ENCODE data around the gene POTEH.
"Not testable (repeated sequence)": the region's sequence is repeated elsewhere in the genome, so short reads cannot be mapped to it uniquely, and the experiment has no call there.

DNA sequence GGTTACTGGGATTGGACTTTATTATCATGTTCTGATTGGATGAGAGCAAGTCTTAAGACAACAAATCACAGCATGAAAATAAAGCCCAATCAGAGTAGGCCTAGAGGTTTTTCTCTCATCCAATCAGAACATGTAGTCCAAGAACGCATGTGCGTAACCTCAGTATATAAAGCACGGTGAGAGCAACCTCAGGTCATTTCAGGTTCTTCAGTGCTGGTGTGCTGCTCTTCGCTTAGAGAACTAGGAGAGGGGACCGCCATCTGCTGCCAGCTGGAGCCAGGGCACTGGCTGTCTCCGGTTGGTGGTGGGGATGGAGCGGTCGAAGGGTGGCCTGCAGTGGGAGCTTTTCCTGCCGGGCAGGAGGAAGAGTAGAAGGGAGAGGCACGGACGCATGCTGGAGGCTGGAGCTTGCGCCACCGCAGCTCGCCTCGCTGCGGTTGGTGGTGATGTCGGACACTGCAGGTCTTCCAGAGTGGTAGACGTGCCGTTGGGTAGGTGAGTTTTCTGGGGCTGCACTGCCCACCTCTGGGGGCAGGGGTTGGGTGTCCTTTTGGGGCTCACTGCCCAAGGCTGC is 47.5 kb upstream of the POTEH start:
- not testable (repeated sequence) for TF ChIP-seq POLR2AphosphoS5 (IDR thresholded peaks at IDR 0.05); EP300 (conservative IDR thresholded peaks at IDR 0.05; ENCODE audit: poor library complexity, severe bottlenecking); CTCF (IDR thresholded peaks at IDR 0.05; ENCODE audit: poor library complexity, severe bottlenecking); EZH2 (IDR thresholded peaks at IDR 0.05; ENCODE audit: borderline replicate concordance, insufficient read depth, low read length, poor library complexity, severe bottlenecking); RAD21 (conservative IDR thresholded peaks at IDR 0.05); SMC3 (conservative IDR thresholded peaks at IDR 0.05; ENCODE audit: poor library complexity); TAF1 (IDR thresholded peaks at IDR 0.05; ENCODE audit: low read depth); MXI1 (conservative IDR thresholded peaks at IDR 0.05; ENCODE audit: poor library complexity, severe bottlenecking)
- TF ChIP-seq, protein P1, sequence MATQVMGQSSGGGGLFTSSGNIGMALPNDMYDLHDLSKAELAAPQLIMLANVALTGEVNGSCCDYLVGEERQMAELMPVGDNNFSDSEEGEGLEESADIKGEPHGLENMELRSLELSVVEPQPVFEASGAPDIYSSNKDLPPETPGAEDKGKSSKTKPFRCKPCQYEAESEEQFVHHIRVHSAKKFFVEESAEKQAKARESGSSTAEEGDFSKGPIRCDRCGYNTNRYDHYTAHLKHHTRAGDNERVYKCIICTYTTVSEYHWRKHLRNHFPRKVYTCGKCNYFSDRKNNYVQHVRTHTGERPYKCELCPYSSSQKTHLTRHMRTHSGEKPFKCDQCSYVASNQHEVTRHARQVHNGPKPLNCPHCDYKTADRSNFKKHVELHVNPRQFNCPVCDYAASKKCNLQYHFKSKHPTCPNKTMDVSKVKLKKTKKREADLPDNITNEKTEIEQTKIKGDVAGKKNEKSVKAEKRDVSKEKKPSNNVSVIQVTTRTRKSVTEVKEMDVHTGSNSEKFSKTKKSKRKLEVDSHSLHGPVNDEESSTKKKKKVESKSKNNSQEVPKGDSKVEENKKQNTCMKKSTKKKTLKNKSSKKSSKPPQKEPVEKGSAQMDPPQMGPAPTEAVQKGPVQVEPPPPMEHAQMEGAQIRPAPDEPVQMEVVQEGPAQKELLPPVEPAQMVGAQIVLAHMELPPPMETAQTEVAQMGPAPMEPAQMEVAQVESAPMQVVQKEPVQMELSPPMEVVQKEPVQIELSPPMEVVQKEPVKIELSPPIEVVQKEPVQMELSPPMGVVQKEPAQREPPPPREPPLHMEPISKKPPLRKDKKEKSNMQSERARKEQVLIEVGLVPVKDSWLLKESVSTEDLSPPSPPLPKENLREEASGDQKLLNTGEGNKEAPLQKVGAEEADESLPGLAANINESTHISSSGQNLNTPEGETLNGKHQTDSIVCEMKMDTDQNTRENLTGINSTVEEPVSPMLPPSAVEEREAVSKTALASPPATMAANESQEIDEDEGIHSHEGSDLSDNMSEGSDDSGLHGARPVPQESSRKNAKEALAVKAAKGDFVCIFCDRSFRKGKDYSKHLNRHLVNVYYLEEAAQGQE (IDR thresholded peaks at IDR 0.05; ENCODE audit: borderline replicate concordance), result not testable (repeated sequence)

All from neural cell (in vitro differentiated cells).